Calu3 (cell line): ENCODE measurements around the gene DEFB110. TPM values are rescaled to one million over a fixed set of nuclear protein-coding genes. Genes with fewer than 3 reads are reported as not detected.

ENCODE experiments used
- BruUV-seq: library from RNA; stranded (reverse); fragments of 400-500 nt; replicated peaks from 2 replicates; lab custom pipeline; 2021; lab: Mats Ljungman, UMichigan
- CTCF ChIA-PET: fragments of 300-600 bp; sonication (Branson Sonifier 250); formaldehyde crosslinking; loops from one replicate; lab custom pipeline; 2022; ENCODE audit warnings: antibody characterized with exemption; lab: Charles Lee
- DNase-seq: peaks from one replicate; pipeline ENCODE4 v3.0.0; 2022
- H3K27ac Mint-ChIP-seq: one replicate; pipeline ENCODE4 v1.8.0; 2022; ENCODE audit warnings: mixed read lengths; ENCODE audit not compliant: unreplicated experiment
- H3K27me3 Mint-ChIP-seq: one replicate; pipeline ENCODE4 v1.8.0; 2022; ENCODE audit warnings: mixed read lengths; ENCODE audit not compliant: unreplicated experiment
- H3K36me3 Mint-ChIP-seq: one replicate; pipeline ENCODE4 v1.8.0; 2022; ENCODE audit warnings: mild to moderate bottlenecking, moderate library complexity, mixed read lengths; ENCODE audit not compliant: insufficient read depth, unreplicated experiment
- H3K4me1 Mint-ChIP-seq: one replicate; pipeline ENCODE4 v1.8.0; 2022; ENCODE audit warnings: mild to moderate bottlenecking, low read depth, mixed read lengths; ENCODE audit not compliant: unreplicated experiment
- H3K4me3 Mint-ChIP-seq: one replicate; pipeline ENCODE4 v1.8.0; 2022; ENCODE audit warnings: mild to moderate bottlenecking, low read depth, moderate library complexity, mixed read lengths; ENCODE audit not compliant: unreplicated experiment
- H3K9me3 Mint-ChIP-seq: one replicate; pipeline ENCODE4 v1.8.0; 2022; ENCODE audit warnings: low read depth, mixed read lengths; ENCODE audit not compliant: unreplicated experiment
- CTCF ChIP-seq: fragments of 200-600 bp; IDR thresholded peaks from one replicate; pipeline ENCODE4 v1.8.0; 2022; ENCODE audit warnings: antibody characterized with exemption; ENCODE audit not compliant: unreplicated experiment
- intact Hi-C: fragments of 100-400 bp; cut with micrococcal nuclease; formaldehyde crosslinking; loops from one replicate; pipeline ENCODE4 v1.10.0; 2022; ENCODE audit not compliant: unreplicated experiment
- total RNA-seq: library from RNA; stranded (reverse); gene quantifications from 2 replicates; pipeline ENCODE4 v1.2.3, GENCODE V29; 2022

Gene DEFB110
- total RNA-seq, 1 experiment from 2014 or later = not detected

GRCh38 chr6:50025258-50025657, 3.5 kb upstream of the DEFB110 start:
- CTCF ChIA-PET = no interaction called here
- no peak for TF ChIP-seq CTCF
- Mint-ChIP-seq H3K27ac (no peak overlapping the region), H3K27me3 (no peaks in the 10 kb centered on the region), H3K9me3 (peaks cover 2% of the 10 kb centered on the region), H3K4me1 (no peaks in the 10 kb centered on the region), H3K36me3 (no peaks in the 10 kb centered on the region), H3K4me3 (no peak overlapping the region)
- no peak for DNase-seq
- intact Hi-C loops = no loop called here
- no TSS peak for BruUV-seq

GRCh38 chr6:50007819-50008218, 14.0 kb downstream of the DEFB110 start:
- CTCF ChIA-PET = interaction anchor here (0.6 to 0.7 kb wide), 2 partner anchors 86 to 813 kb away, joined by 3 to 12 read pairs; no protein-coding TSS in a partner anchor
- Mint-ChIP-seq H3K4me3 (no peak overlapping the region), H3K4me1 (peaks cover 13% of the 10 kb centered on the region), H3K9me3 (no peaks in the 10 kb centered on the region), H3K27me3 (no peaks in the 10 kb centered on the region), H3K36me3 (no peaks in the 10 kb centered on the region), H3K27ac (peak overlapping the region; percentile 55)
- BruUV-seq = no TSS peak
- TF ChIP-seq CTCF = no peak
- intact Hi-C loops = no loop called here
- no peak for DNase-seq

GRCh38 chr6:50003139-50003538, 18.7 kb downstream of the DEFB110 start:
- no peak for DNase-seq
- Mint-ChIP-seq H3K4me3 (no peak overlapping the region), H3K27ac (no peak overlapping the region), H3K27me3 (no peaks in the 10 kb centered on the region), H3K4me1 (peaks cover 9% of the 10 kb centered on the region), H3K9me3 (no peaks in the 10 kb centered on the region), H3K36me3 (no peaks in the 10 kb centered on the region)
- CTCF ChIA-PET = no interaction called here
- intact Hi-C loops = no loop called here
- no TSS peak for BruUV-seq
- TF ChIP-seq CTCF = no peak

- Mint-ChIP-seq H3K27me3 (no peaks in the 10 kb centered on the region), H3K4me1 (no peaks in the 10 kb centered on the region), H3K9me3 (no peaks in the 10 kb centered on the region), H3K27ac (no peak overlapping the region), H3K4me3 (no peak overlapping the region), H3K36me3 (no peaks in the 10 kb centered on the region)
- DNase-seq = no peak
- no TSS peak for BruUV-seq
- TF ChIP-seq CTCF = no peak
- CTCF ChIA-PET = no interaction called here
- intact Hi-C loops = no loop called here
Measured at GRCh38 chr6:49995278-49995677, 26.5 kb downstream of the DEFB110 start.
